ENCODE measurements around the gene CEP83. TPM values are rescaled to one million over a fixed set of nuclear protein-coding genes. Genes with fewer than 3 reads are reported as not detected.

The CEP83 gene
- total RNA-seq, 1 experiment from 2014 or later, result 19.2 TPM

DNA sequence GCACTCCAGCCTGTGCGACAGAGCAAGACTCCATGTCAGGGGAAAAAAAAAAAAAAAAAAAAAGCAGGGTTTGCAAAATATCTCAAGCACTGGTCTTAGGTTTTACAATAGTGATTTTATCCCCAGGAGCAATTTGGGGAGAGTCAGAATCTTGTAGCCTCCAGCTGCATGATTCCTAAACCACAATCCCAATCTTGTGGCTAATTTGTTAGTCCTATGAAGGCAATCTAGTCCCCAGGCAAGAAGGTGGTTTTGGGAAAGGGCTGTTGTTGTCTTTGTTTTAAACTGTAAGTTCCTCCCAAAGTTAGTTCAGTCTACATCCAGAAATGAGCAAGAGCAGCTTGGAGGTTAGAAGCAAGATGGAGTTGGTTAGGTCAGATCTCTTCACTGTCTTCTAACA, 175.6 kb downstream of the CEP83 start:
- ChIA-PET CTCF (no interaction called here), RAD21 (ENCODE audit: low non-redundant PET in 1 of 2, low total read pairs in 2 of 2, uncharacterized antibody in 2 of 2, unreplicated experiment in 2 of 2) (no interaction called here), POLR2A (no interaction called here)
- intact Hi-C loops (cut with micrococcal nuclease), result no loop called here
- Histone ChIP-seq H3K27ac (ENCODE audit: low read depth, low read length) (no peak overlapping the region), H3K9me2 (ENCODE audit: insufficient read depth) (no peaks in the 10 kb centered on the region), H3K36me3 (ENCODE audit: control insufficient read depth in 1 of 2, insufficient read depth in 2 of 2, low read length in 2 of 2) (no peaks in the 10 kb centered on the region), H3K4me2 (ENCODE audit: low read length) (no peak overlapping the region), H3K4me1 (ENCODE audit: control insufficient read depth in 1 of 2, insufficient read depth in 2 of 2, low read length in 2 of 2) (no peaks in the 10 kb centered on the region), H3K9me3 (ENCODE audit: control insufficient read depth in 1 of 2, insufficient read depth in 1 of 2, low read depth in 1 of 2, low read length in 2 of 2) (no peaks in the 10 kb centered on the region), H3K4me3 (replicated peaks in 1 of 2; ENCODE audit: low read depth in 1 of 2, low read length in 2 of 2) (no peak overlapping the region), H4K20me1 (ENCODE audit: insufficient read depth) (no peaks in the 10 kb centered on the region), H3K27me3 (ENCODE audit: insufficient read depth, low read length) (no peaks in the 10 kb centered on the region), H3K9ac (ENCODE audit: low read length) (no peak overlapping the region), H3K79me2 (ENCODE audit: insufficient read depth, low read length) (no peaks in the 10 kb centered on the region), H2AFZ (ENCODE audit: low read depth, low read length, poor library complexity, severe bottlenecking) (no peak overlapping the region)
- no TSS peak for BruUV-seq (replicated peaks)
- TF ChIP-seq CEBPB (IDR thresholded peaks at IDR 0.05; ENCODE audit: low read depth) (no peak), EZH2phosphoT487 (IDR thresholded peaks at IDR 0.05; ENCODE audit: borderline replicate concordance) (no peak), ATF3 (IDR thresholded peaks at IDR 0.05) (no peak), EGR1 (IDR thresholded peaks at IDR 0.05; ENCODE audit: low read depth) (no peak)
- TF ChIP-seq, protein P1, sequence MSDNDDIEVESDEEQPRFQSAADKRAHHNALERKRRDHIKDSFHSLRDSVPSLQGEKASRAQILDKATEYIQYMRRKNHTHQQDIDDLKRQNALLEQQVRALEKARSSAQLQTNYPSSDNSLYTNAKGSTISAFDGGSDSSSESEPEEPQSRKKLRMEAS (IDR thresholded peaks at IDR 0.05), result no peak
- DNase-seq (ENCODE audit: low read depth, low spot score), result no peak
- no peak for ATAC-seq

- Histone ChIP-seq H3K4me1 (ENCODE audit: control insufficient read depth in 1 of 2, insufficient read depth in 2 of 2, low read length in 2 of 2) (no peaks in the 10 kb centered on the region), H3K9ac (ENCODE audit: low read length) (no peak overlapping the region), H3K9me2 (ENCODE audit: insufficient read depth) (no peaks in the 10 kb centered on the region), H3K27ac (ENCODE audit: low read depth, low read length) (no peak overlapping the region), H4K20me1 (ENCODE audit: insufficient read depth) (no peaks in the 10 kb centered on the region), H3K27me3 (ENCODE audit: insufficient read depth, low read length) (no peaks in the 10 kb centered on the region), H3K4me3 (replicated peaks in 1 of 2; ENCODE audit: low read depth in 1 of 2, low read length in 2 of 2) (no peak overlapping the region), H3K79me2 (ENCODE audit: insufficient read depth, low read length) (no peaks in the 10 kb centered on the region), H3K9me3 (ENCODE audit: control insufficient read depth in 1 of 2, insufficient read depth in 1 of 2, low read depth in 1 of 2, low read length in 2 of 2) (no peaks in the 10 kb centered on the region), H3K4me2 (ENCODE audit: low read length) (no peak overlapping the region), H3K36me3 (ENCODE audit: control insufficient read depth in 1 of 2, insufficient read depth in 2 of 2, low read length in 2 of 2) (no peaks in the 10 kb centered on the region), H2AFZ (ENCODE audit: low read depth, low read length, poor library complexity, severe bottlenecking) (no peak overlapping the region)
- RAD21 ChIA-PET (ENCODE audit: low non-redundant PET in 1 of 2, low total read pairs in 2 of 2, uncharacterized antibody in 2 of 2, unreplicated experiment in 2 of 2), result no interaction called here
- ATAC-seq, result no peak
- POLR2A ChIA-PET, result no interaction called here
- CTCF ChIA-PET, result no interaction called here
- intact Hi-C loops (cut with micrococcal nuclease), result no loop called here
- TF ChIP-seq POLR2A (IDR thresholded peaks at IDR 0.05; ENCODE audit: borderline replicate concordance, extremely low read depth, insufficient read depth, insufficient read length) (no peak), EZH2 (IDR thresholded peaks at IDR 0.05) (no peak), EZH2phosphoT487 (IDR thresholded peaks at IDR 0.05; ENCODE audit: borderline replicate concordance) (no peak), JUND (IDR thresholded peaks at IDR 0.05) (no peak), YY1 (IDR thresholded peaks at IDR 0.05; ENCODE audit: extremely low read depth, insufficient replicate concordance, low read depth, low read length) (no peak), FOSL1 (IDR thresholded peaks at IDR 0.05; ENCODE audit: low read depth) (no peak), CBX3 (IDR thresholded peaks at IDR 0.05; ENCODE audit: low read depth) (no peak), POLR2AphosphoS5 (IDR thresholded peaks at IDR 0.05; ENCODE audit: low read depth, low read length) (no peak), RAD21 (IDR thresholded peaks at IDR 0.05; ENCODE audit: low read depth) (no peak), SIN3A (IDR thresholded peaks at IDR 0.05; ENCODE audit: low read depth) (no peak), EGR1 (IDR thresholded peaks at IDR 0.05; ENCODE audit: low read depth) (no peak)
- BruUV-seq (replicated peaks), result no TSS peak
- DNase-seq (ENCODE audit: low read depth, low spot score), result no peak
Observed at GRCh38 chr12:94282675-94283074, 177.0 kb downstream of the CEP83 start.

All from HCT116 (cell line).